DOHH2 (cell line): ENCODE data around the gene PICALM.

Experiments
- CTCF ChIP-seq: fragments of 200-600 bp; sonication (generic); IDR thresholded peaks from one replicate; pipeline ENCODE4 v1.5.1; 2014; ENCODE audit warnings: antibody characterized with exemption, mild to moderate bottlenecking, low read depth, low read length; ENCODE audit not compliant: poor library complexity, severe bottlenecking
- EZH2phosphoT487 ChIP-seq: fragments of 200-600 bp; sonication (generic); IDR thresholded peaks from 2 replicates; pipeline ENCODE4 v1.6.1; 2017; ENCODE audit warnings: borderline replicate concordance, mild to moderate bottlenecking, antibody characterized with exemption, low read length, moderate library complexity, mixed read lengths

DNA sequence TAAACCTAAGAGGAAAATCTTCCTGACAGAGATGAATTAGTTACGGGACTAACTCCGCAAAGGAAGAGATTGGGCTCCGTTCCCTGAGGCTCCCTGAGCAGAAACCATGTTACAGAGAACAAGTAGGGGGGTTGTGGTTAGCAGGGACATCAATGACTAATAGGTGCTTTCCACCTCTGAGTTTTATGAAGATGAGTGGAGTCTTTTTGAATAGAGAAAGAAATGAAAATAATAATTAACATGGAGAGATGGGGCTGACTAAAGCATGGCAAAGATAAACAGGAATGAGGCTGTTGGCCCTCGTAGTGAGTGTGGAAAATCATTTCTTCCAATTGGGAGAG is 47.5 kb upstream of the PICALM start:
- TF ChIP-seq CTCF (no peak), EZH2phosphoT487 (no peak)
